ENCODE data around the gene TGFA. TPM values are rescaled to one million over a fixed set of nuclear protein-coding genes. Genes with fewer than 3 reads are reported as not detected.

The TGFA gene
- total and polyA plus RNA-seq, 10 of the 15 experiments (the other 5 are each of a cell fraction or from before 2014, with no cell fraction given) = 0.03 to 0.23 TPM; not detected in 8

- TF ChIP-seq SUPT20H (IDR thresholded peaks at IDR 0.05; ENCODE audit: borderline replicate concordance, control insufficient read depth, low read depth, low read length) (no peak), FOXK2 (IDR thresholded peaks at IDR 0.05) (no peak)
Observed at GRCh38 chr2:70523672-70523995, 30.0 kb downstream of the TGFA start (continued).

GRCh38 chr2:70522627-70523026, 31.0 kb downstream of the TGFA start:
- intact Hi-C loops (cut with micrococcal nuclease; ENCODE audit: unreplicated experiment) (no loop called here), in situ Hi-C loops (cut with MboI) (no loop called here)
- TF ChIP-seq ZNF622 (IDR thresholded peaks at IDR 0.05) = no peak
- TF ChIP-seq BCLAF1 (IDR thresholded peaks at IDR 0.05) = no peak
- TF ChIP-seq IKZF1 (conservative IDR thresholded peaks at IDR 0.05) = no peak
- no peak for TF ChIP-seq BCL11A (IDR thresholded peaks at IDR 0.05; ENCODE audit: low read depth, low read length)
- ChIA-PET POLR2A (no interaction called here), RAD21 (ENCODE audit: unreplicated experiment) (no interaction called here), CTCF (no interaction called here), SMC1A (ENCODE audit: uncharacterized antibody, unreplicated experiment) (no interaction called here)
- H3K4me3 ChIP-seq = no peak overlapping the region
- no peak for ATAC-seq
- no peak overlapping the region for H2AFZ ChIP-seq (ENCODE audit: control insufficient read depth, low read depth, low read length)
- H3K9me3 ChIP-seq (replicated peaks; ENCODE audit: control insufficient read depth, insufficient read depth, low read length) = no peaks in the 10 kb centered on the region
- H3K36me3 ChIP-seq (ENCODE audit: control insufficient read depth in 2 of 2, insufficient read depth in 2 of 2, low read length in 1 of 2) = no peaks in the 10 kb centered on the region
- H3K4me1 ChIP-seq (ENCODE audit: control insufficient read depth, insufficient read depth, low read length) = no peaks in the 10 kb centered on the region
- H3K9ac ChIP-seq (ENCODE audit: control insufficient read depth, insufficient read depth, low read length) = no peak overlapping the region
- H3K4me2 ChIP-seq (ENCODE audit: control insufficient read depth, insufficient read depth) = no peak overlapping the region
- H3K27ac ChIP-seq (ENCODE audit: control insufficient read depth, insufficient read depth) = no peak overlapping the region
- FAIRE-seq = no peak
- no peaks in the 10 kb centered on the region; a peak in 1 of 4 replicates for H3K27me3 ChIP-seq (replicated peaks in 1 of 2; ENCODE audit: control insufficient read depth in 2 of 2, insufficient read depth in 2 of 2, low read length in 1 of 2)
- no peaks in the 10 kb centered on the region for H4K20me1 ChIP-seq (ENCODE audit: control insufficient read depth, insufficient read depth)
- no peaks in the 10 kb centered on the region for H3K79me2 ChIP-seq (ENCODE audit: control insufficient read depth, insufficient read depth, low read length)
- 23% methylated on average over 5 of the region's 5 CpGs for WGBS (ENCODE audit: insufficient coverage, insufficient replicate concordance, low lambda C conversion rate, missing lambda C conversion rate)
- no peak for DNase-seq (ENCODE audit: low read depth, low spot score)
- BruUV-seq (replicated peaks) = no TSS peak
